ENCODE measurements around the gene PIP5K1B.

The PIP5K1B gene

GRCh38 chr9:68951879-68952659 lies 247.0 kb downstream of the PIP5K1B start:
- no peak for DNase-seq (ENCODE audit: low read depth in 2 of 2)

- DNase-seq (ENCODE audit: low read depth in 2 of 2), result no peak
Measured at GRCh38 chr9:68953771-68954170, 248.7 kb downstream of the PIP5K1B start.

GRCh38 chr9:68955330-68955729 lies 250.3 kb downstream of the PIP5K1B start:
- DNase-seq (ENCODE audit: low read depth in 2 of 2), result no peak

GRCh38 chr9:68957479-68957878 lies 252.4 kb downstream of the PIP5K1B start:
- DNase-seq (ENCODE audit: low read depth in 2 of 2), result no peak

- DNase-seq (ENCODE audit: low read depth in 2 of 2), result no peak
Measured at GRCh38 chr9:68961587-68961986, 256.5 kb downstream of the PIP5K1B start.

- DNase-seq (ENCODE audit: low read depth in 2 of 2), result no peak
Measured at GRCh38 chr9:68963416-68963815, 258.4 kb downstream of the PIP5K1B start.

GRCh38 chr9:68964102-68964541 lies 259.1 kb downstream of the PIP5K1B start:
- no peak for DNase-seq (ENCODE audit: low read depth in 2 of 2)

GRCh38 chr9:68964765-68965164 lies 259.7 kb downstream of the PIP5K1B start:
- DNase-seq (ENCODE audit: low read depth in 2 of 2), result no peak

- no peak for DNase-seq (ENCODE audit: low read depth in 2 of 2)
Measured at GRCh38 chr9:68966496-68966944, 261.5 kb downstream of the PIP5K1B start.

GRCh38 chr9:68967800-68968199 lies 262.8 kb downstream of the PIP5K1B start:
- DNase-seq (ENCODE audit: low read depth in 2 of 2), result no peak

GRCh38 chr9:68969538-68969937 lies 264.5 kb downstream of the PIP5K1B start:
- DNase-seq (ENCODE audit: low read depth in 2 of 2), result no peak

- DNase-seq (ENCODE audit: low read depth in 2 of 2), result no peak
Measured at GRCh38 chr9:68970151-68970550, 265.1 kb downstream of the PIP5K1B start.

- no peak for DNase-seq (ENCODE audit: low read depth in 2 of 2)
Measured at GRCh38 chr9:68973619-68974018, 268.6 kb downstream of the PIP5K1B start.

- no peak for DNase-seq (ENCODE audit: low read depth in 2 of 2)
Measured at GRCh38 chr9:68974431-68974830, 269.4 kb downstream of the PIP5K1B start.

- no peak for DNase-seq (ENCODE audit: low read depth in 2 of 2)
Measured at GRCh38 chr9:68974901-68975300, 269.9 kb downstream of the PIP5K1B start.

- no peak for DNase-seq (ENCODE audit: low read depth in 2 of 2)
Measured at GRCh38 chr9:68975365-68976043, 270.5 kb downstream of the PIP5K1B start.

GRCh38 chr9:68978066-68978465 lies 273.0 kb downstream of the PIP5K1B start:
- DNase-seq (ENCODE audit: low read depth in 2 of 2), result no peak

GRCh38 chr9:68978501-68978900 lies 273.5 kb downstream of the PIP5K1B start:
- DNase-seq (ENCODE audit: low read depth in 2 of 2), result no peak

- no peak for DNase-seq (ENCODE audit: low read depth in 2 of 2)
Measured at GRCh38 chr9:68979538-68980314, 274.7 kb downstream of the PIP5K1B start.

- DNase-seq (ENCODE audit: low read depth in 2 of 2), result no peak
Measured at GRCh38 chr9:68980341-68980914, 275.4 kb downstream of the PIP5K1B start.

GRCh38 chr9:68981789-68982188 lies 276.7 kb downstream of the PIP5K1B start:
- DNase-seq (ENCODE audit: low read depth in 2 of 2), result no peak

GRCh38 chr9:68983008-68983411 lies 278.0 kb downstream of the PIP5K1B start:
- DNase-seq (ENCODE audit: low read depth in 2 of 2), result no peak

Data from activated CD4-positive, alpha-beta T cell treated with anti-CD3 and anti-CD28 coated beads for 24 hours (primary cell).